Measurements from ENCODE around the gene NDUFS1. TPM values are rescaled to one million over a fixed set of nuclear protein-coding genes. Genes with fewer than 3 reads are reported as not detected.
A peak's percentile ranks its signal among the peaks of the same experiment; 100 is the strongest.
"Not testable (repeated sequence)": the region's sequence is repeated elsewhere in the genome, so short reads cannot be mapped to it uniquely, and the experiment has no call there.

Gene NDUFS1
- polyA plus RNA-seq, 2 donors = 20.7 to 40.9 TPM

- 80 to 83% methylated on average over 4 of the region's 4 CpGs for WGBS, 2 donors
- Histone ChIP-seq H3K36me3 (ENCODE audit: control insufficient read depth in 2 of 2, insufficient read depth in 2 of 2, low read length in 1 of 2) (no peaks in the 10 kb centered on the region), H3K4me1 (ENCODE audit: control insufficient read depth in 2 of 2, insufficient read depth in 2 of 2, low read length in 1 of 2) (no peaks in the 10 kb centered on the region)
Measured at GRCh38 chr2:206080927-206081326, 78.3 kb downstream of the NDUFS1 start.

GRCh38 chr2:206079699-206080465, 79.4 kb downstream of the NDUFS1 start:
- Histone ChIP-seq H3K4me1 (ENCODE audit: control insufficient read depth in 2 of 2, insufficient read depth in 2 of 2, low read length in 1 of 2) (no peaks in the 10 kb centered on the region), H3K27ac (ENCODE audit: low read depth in 2 of 2, low read length in 1 of 2) (no peak overlapping the region), H3K4me3 (ENCODE audit: low read depth in 1 of 2, low read length in 2 of 2) (no peak overlapping the region), H3K9me3 (ENCODE audit: control insufficient read depth in 2 of 2, insufficient read depth in 1 of 2, low read depth in 1 of 2, low read length in 1 of 2) (no peaks in the 10 kb centered on the region), H3K36me3 (ENCODE audit: control insufficient read depth in 2 of 2, insufficient read depth in 2 of 2, low read length in 1 of 2) (no peaks in the 10 kb centered on the region), H3K27me3 (ENCODE audit: control insufficient read depth in 1 of 2, insufficient read depth in 2 of 2, low read length in 2 of 2) (no peaks in the 10 kb centered on the region)
- 73 to 82% methylated on average over 9 of the region's 9 CpGs for WGBS, 2 donors

More at GRCh38 chr2:206080927-206081326, 78.3 kb downstream of the NDUFS1 start:
- no peak overlapping the region for H3K4me3 ChIP-seq (ENCODE audit: low read depth in 1 of 2, low read length in 2 of 2)
- no peaks in the 10 kb centered on the region for H3K27me3 ChIP-seq (ENCODE audit: control insufficient read depth in 1 of 2, insufficient read depth in 2 of 2, low read length in 2 of 2)
- no peak overlapping the region for H3K27ac ChIP-seq (ENCODE audit: low read depth in 2 of 2, low read length in 1 of 2)
- H3K9me3 ChIP-seq (ENCODE audit: control insufficient read depth in 2 of 2, insufficient read depth in 1 of 2, low read depth in 1 of 2, low read length in 1 of 2) = no peaks in the 10 kb centered on the region

GRCh38 chr2:206077879-206078278, 81.4 kb downstream of the NDUFS1 start:
- 82 to 87% methylated on average over 5 of the region's 5 CpGs for WGBS, 2 donors
- H3K9me3 ChIP-seq (ENCODE audit: control insufficient read depth in 2 of 2, insufficient read depth in 1 of 2, low read depth in 1 of 2, low read length in 1 of 2); H3K27ac ChIP-seq (ENCODE audit: low read depth in 2 of 2, low read length in 1 of 2): not testable (repeated sequence)

GRCh38 chr2:206075113-206075512, 84.1 kb downstream of the NDUFS1 start:
- 94 to 95% methylated on average over 1 of the region's 1 CpG for WGBS, 2 donors
- no peaks in the 10 kb centered on the region for H3K36me3 ChIP-seq (ENCODE audit: control insufficient read depth in 2 of 2, insufficient read depth in 2 of 2, low read length in 1 of 2)
- H3K27ac ChIP-seq (ENCODE audit: low read depth in 2 of 2, low read length in 1 of 2) = no peak overlapping the region
- H3K27me3 ChIP-seq (ENCODE audit: control insufficient read depth in 1 of 2, insufficient read depth in 2 of 2, low read length in 2 of 2) = no peaks in the 10 kb centered on the region
- H3K9me3 ChIP-seq (ENCODE audit: control insufficient read depth in 2 of 2, insufficient read depth in 1 of 2, low read depth in 1 of 2, low read length in 1 of 2) = no peaks in the 10 kb centered on the region
- no peak overlapping the region for H3K4me3 ChIP-seq (ENCODE audit: low read depth in 1 of 2, low read length in 2 of 2)
- H3K4me1 ChIP-seq (ENCODE audit: control insufficient read depth in 2 of 2, insufficient read depth in 2 of 2, low read length in 1 of 2) = peaks cover 0 to 5% of the 10 kb centered on the region in 2 donors

More at GRCh38 chr2:206077879-206078278, 81.4 kb downstream of the NDUFS1 start:
- H3K4me3 ChIP-seq (ENCODE audit: low read depth in 1 of 2, low read length in 2 of 2); H3K27me3 ChIP-seq (ENCODE audit: control insufficient read depth in 1 of 2, insufficient read depth in 2 of 2, low read length in 2 of 2); H3K36me3 ChIP-seq (ENCODE audit: control insufficient read depth in 2 of 2, insufficient read depth in 2 of 2, low read length in 1 of 2); H3K4me1 ChIP-seq (ENCODE audit: control insufficient read depth in 2 of 2, insufficient read depth in 2 of 2, low read length in 1 of 2): not testable (repeated sequence)

GRCh38 chr2:206071807-206072206, 87.4 kb downstream of the NDUFS1 start:
- no peaks in the 10 kb centered on the region for H3K27me3 ChIP-seq (ENCODE audit: control insufficient read depth in 1 of 2, insufficient read depth in 2 of 2, low read length in 2 of 2)
- H3K9me3 ChIP-seq (ENCODE audit: control insufficient read depth in 2 of 2, insufficient read depth in 1 of 2, low read depth in 1 of 2, low read length in 1 of 2) = no peaks in the 10 kb centered on the region
- 42 to 59% methylated on average over 1 of the region's 1 CpG for WGBS, 2 donors
- H3K36me3 ChIP-seq (ENCODE audit: control insufficient read depth in 2 of 2, insufficient read depth in 2 of 2, low read length in 1 of 2) = no peaks in the 10 kb centered on the region
- H3K4me1 ChIP-seq (ENCODE audit: control insufficient read depth in 2 of 2, insufficient read depth in 2 of 2, low read length in 1 of 2) = peaks cover 0 to 6% of the 10 kb centered on the region in 2 donors
- no peak overlapping the region for H3K4me3 ChIP-seq (ENCODE audit: low read depth in 1 of 2, low read length in 2 of 2)
- peak overlapping the region; percentile 49 to 68 for H3K27ac ChIP-seq (ENCODE audit: low read depth in 2 of 2, low read length in 1 of 2)

GRCh38 chr2:206069417-206069816, 89.8 kb downstream of the NDUFS1 start:
- WGBS, 2 donors = 83 to 89% methylated on average over 2 of the region's 2 CpGs
- H3K4me3 ChIP-seq (ENCODE audit: low read depth in 1 of 2, low read length in 2 of 2) = no peak overlapping the region
- no peaks in the 10 kb centered on the region for H3K27me3 ChIP-seq (ENCODE audit: control insufficient read depth in 1 of 2, insufficient read depth in 2 of 2, low read length in 2 of 2)
- no peak overlapping the region for H3K27ac ChIP-seq (ENCODE audit: low read depth in 2 of 2, low read length in 1 of 2)
- H3K36me3 ChIP-seq (ENCODE audit: control insufficient read depth in 2 of 2, insufficient read depth in 2 of 2, low read length in 1 of 2) = no peaks in the 10 kb centered on the region
- H3K4me1 ChIP-seq (ENCODE audit: control insufficient read depth in 2 of 2, insufficient read depth in 2 of 2, low read length in 1 of 2) = peaks cover 0 to 6% of the 10 kb centered on the region in 2 donors
- no peaks in the 10 kb centered on the region for H3K9me3 ChIP-seq (ENCODE audit: control insufficient read depth in 2 of 2, insufficient read depth in 1 of 2, low read depth in 1 of 2, low read length in 1 of 2)

DNA sequence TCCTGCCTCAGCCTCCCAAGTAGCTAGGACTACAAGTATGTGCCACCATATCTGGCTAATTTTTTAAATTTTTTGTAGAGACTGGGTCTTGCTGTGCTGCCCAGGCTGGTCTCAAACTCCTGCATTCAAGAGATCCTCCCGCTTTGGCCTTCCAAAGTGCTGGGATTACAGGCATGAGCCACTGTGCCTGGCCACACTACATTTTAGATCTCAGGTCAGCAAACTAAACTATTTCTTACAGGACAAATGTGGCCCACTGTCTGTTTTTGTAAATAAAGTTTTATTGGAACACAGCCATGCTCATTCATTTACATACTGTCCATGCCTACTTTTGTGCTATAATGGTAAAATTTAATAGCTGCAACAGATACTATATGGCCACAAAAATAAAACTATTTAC, 91.0 kb downstream of the NDUFS1 start:
- WGBS, 2 donors = 96 to 100% methylated on average over 1 of the region's 1 CpG
- H3K4me3 ChIP-seq (ENCODE audit: low read depth in 1 of 2, low read length in 2 of 2) = no peak overlapping the region
- no peak overlapping the region for H3K27ac ChIP-seq (ENCODE audit: low read depth in 2 of 2, low read length in 1 of 2)
- no peaks in the 10 kb centered on the region for H3K36me3 ChIP-seq (ENCODE audit: control insufficient read depth in 2 of 2, insufficient read depth in 2 of 2, low read length in 1 of 2)
- H3K4me1 ChIP-seq (ENCODE audit: control insufficient read depth in 2 of 2, insufficient read depth in 2 of 2, low read length in 1 of 2) = peaks cover 0 to 6% of the 10 kb centered on the region in 2 donors
- H3K27me3 ChIP-seq (ENCODE audit: control insufficient read depth in 1 of 2, insufficient read depth in 2 of 2, low read length in 2 of 2) = no peaks in the 10 kb centered on the region
- no peaks in the 10 kb centered on the region for H3K9me3 ChIP-seq (ENCODE audit: control insufficient read depth in 2 of 2, insufficient read depth in 1 of 2, low read depth in 1 of 2, low read length in 1 of 2)

Other genes starting within 250 kb of the NDUFS1 start
- gene INO80D, start 73.3 kb downstream of the NDUFS1 start, polyA plus RNA-seq = 1 to 10 TPM; 1.7 to 3.4 TPM
- gene EEF1B2, start 451 bp upstream of the NDUFS1 start, polyA plus RNA-seq = 1,000 to 10,000 TPM in 1 of 2 donors, 100 to 1,000 TPM in 1; 803 to 1,031 TPM
- under 1 TPM; 0.61 to 0.88 TPM for gene ZDBF2, start 115.2 kb upstream of the NDUFS1 start, polyA plus RNA-seq

Data from esophagus (tissue), 2 donors.